Measurements from ENCODE around the gene LRRC7. TPM values are rescaled to one million over a fixed set of nuclear protein-coding genes. Genes with fewer than 3 reads are reported as not detected.

LRRC7 gene
- total RNA-seq, 4 donors from 2014 or later: 0.40 to 1.7 (median 0.63) TPM

GRCh38 chr1:70048336-70049094 is 480.8 kb downstream of the LRRC7 start:
- Histone ChIP-seq H3K9me3 (no peaks in the 10 kb centered on the region), H3K36me3 (no peaks in the 10 kb centered on the region), H3K27ac (no peak overlapping the region), H3K4me3 (no peak overlapping the region), H3K4me1 (no peaks in the 10 kb centered on the region), H3K27me3 (no peaks in the 10 kb centered on the region)
- DNase-seq: no peak
- TF ChIP-seq CTCF (IDR thresholded peaks at IDR 0.05): no peak
- TF ChIP-seq POLR2A (IDR thresholded peaks at IDR 0.05): no peak

- Histone ChIP-seq H3K27ac (no peak overlapping the region), H3K27me3 (no peaks in the 10 kb centered on the region), H3K36me3 (no peaks in the 10 kb centered on the region), H3K4me3 (no peak overlapping the region), H3K4me1 (no peaks in the 10 kb centered on the region), H3K9me3 (no peaks in the 10 kb centered on the region)
- TF ChIP-seq CTCF (IDR thresholded peaks at IDR 0.05) (no peak), POLR2A (IDR thresholded peaks at IDR 0.05) (no peak)
- DNase-seq: no peak
These were observed 484.2 kb downstream of the LRRC7 start for GRCh38 chr1:70051926-70052325.

GRCh38 chr1:70057500-70057899 is 489.8 kb downstream of the LRRC7 start:
- DNase-seq: no peak
- Histone ChIP-seq H3K4me1 (no peaks in the 10 kb centered on the region), H3K36me3 (no peaks in the 10 kb centered on the region), H3K27me3 (no peaks in the 10 kb centered on the region), H3K9me3 (no peaks in the 10 kb centered on the region), H3K27ac (no peak overlapping the region), H3K4me3 (no peak overlapping the region)
- TF ChIP-seq CTCF (IDR thresholded peaks at IDR 0.05) (no peak), POLR2A (IDR thresholded peaks at IDR 0.05) (no peak)

- no peak for DNase-seq
- no peaks in the 10 kb centered on the region for H3K36me3 ChIP-seq
- H3K4me1 ChIP-seq: no peaks in the 10 kb centered on the region
- no peak for TF ChIP-seq CTCF (IDR thresholded peaks at IDR 0.05)
- no peak for TF ChIP-seq POLR2A (IDR thresholded peaks at IDR 0.05)
- no peaks in the 10 kb centered on the region for H3K27me3 ChIP-seq
- no peak overlapping the region for H3K27ac ChIP-seq
- no peak overlapping the region for H3K4me3 ChIP-seq
- no peaks in the 10 kb centered on the region for H3K9me3 ChIP-seq
These were observed 493.5 kb downstream of the LRRC7 start for GRCh38 chr1:70061231-70061630.

- no peak for DNase-seq
- H3K4me1 ChIP-seq: no peaks in the 10 kb centered on the region
- H3K9me3 ChIP-seq: no peaks in the 10 kb centered on the region
- TF ChIP-seq CTCF (IDR thresholded peaks at IDR 0.05) (no peak), POLR2A (IDR thresholded peaks at IDR 0.05) (no peak)
- H3K36me3 ChIP-seq: no peaks in the 10 kb centered on the region
- H3K4me3 ChIP-seq: no peak overlapping the region
- no peak overlapping the region for H3K27ac ChIP-seq
- no peaks in the 10 kb centered on the region for H3K27me3 ChIP-seq
These were observed 496.1 kb downstream of the LRRC7 start for GRCh38 chr1:70063861-70064260.
